MV-4-11 (cell line): ENCODE results near the gene SNRNP27.
"Not testable (repeated sequence)": the region's sequence is repeated elsewhere in the genome, so short reads cannot be mapped to it uniquely, and the experiment has no call there.

Experiments used
- DNase-seq: peaks from one replicate; lab custom pipeline; 2025; lab: John Stamatoyannopoulos, UW

Gene SNRNP27, protein sequence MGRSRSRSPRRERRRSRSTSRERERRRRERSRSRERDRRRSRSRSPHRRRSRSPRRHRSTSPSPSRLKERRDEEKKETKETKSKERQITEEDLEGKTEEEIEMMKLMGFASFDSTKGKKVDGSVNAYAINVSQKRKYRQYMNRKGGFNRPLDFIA

DNA sequence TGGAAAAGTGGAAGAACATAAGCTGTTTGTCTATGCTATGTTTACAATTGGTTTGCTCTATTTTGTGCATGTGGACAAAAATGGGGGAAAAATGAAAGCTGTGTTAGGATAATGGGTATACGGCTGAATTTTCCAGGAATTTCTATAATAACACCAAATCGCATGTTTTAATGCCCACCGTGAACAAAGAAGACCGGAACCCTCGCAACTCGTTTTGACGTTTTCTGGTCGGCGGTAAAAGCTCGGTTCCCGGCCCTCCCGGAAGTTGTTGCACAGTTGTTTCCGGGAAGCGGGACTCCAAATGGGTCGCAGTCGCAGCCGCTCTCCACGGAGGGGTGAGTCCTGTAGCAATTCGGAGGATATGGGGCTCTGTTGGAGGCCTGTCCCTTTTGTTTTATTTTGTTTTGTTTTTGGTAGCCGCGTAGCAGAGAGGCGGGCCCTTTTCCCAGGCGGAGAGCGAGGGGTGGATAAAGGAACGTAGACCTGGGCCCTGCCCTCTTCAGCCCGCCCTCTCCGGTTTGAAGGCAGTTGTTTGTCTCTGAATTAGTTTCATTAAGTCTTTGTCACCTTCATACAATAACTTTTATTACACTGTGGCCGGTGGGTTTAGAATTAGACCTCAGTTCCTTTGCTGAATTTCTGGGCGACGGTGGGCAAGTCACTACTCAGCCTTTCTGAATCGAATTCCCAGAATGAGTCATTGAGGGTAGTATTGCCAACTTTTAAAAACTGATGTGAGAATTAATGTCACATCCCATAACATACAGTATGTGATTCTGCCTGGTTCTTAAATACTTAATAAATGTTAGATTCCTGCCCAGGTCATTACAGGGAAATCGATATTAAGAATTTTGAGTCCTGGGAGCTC lies at the start of gene SNRNP27:
SNRNP27 (plus strand) TSS at position 273 of the 868 bp plus-strand sequence; CDS start at position 302, 29 bp downstream.
- DNase-seq, result peak; percentile 72

DNA sequence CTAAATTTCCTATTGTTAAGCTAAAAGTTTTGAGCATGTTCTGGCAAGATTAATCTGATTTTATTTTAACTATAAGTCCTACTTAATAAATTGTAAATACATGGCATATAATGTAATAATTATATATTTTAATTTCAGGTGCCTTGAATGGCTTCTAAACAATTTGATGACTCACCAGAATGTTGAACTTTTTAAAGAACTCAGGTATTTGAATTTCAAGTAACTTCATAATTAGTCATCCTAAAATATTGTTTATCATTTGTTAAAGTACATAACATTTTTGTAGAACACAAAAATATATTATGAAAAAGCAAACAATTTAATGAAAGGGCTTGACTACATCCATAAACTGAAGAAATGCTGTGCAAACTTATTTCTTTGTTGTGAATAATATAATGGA lies 49.8 kb upstream of the SNRNP27 start:
- no peak for DNase-seq

DNA sequence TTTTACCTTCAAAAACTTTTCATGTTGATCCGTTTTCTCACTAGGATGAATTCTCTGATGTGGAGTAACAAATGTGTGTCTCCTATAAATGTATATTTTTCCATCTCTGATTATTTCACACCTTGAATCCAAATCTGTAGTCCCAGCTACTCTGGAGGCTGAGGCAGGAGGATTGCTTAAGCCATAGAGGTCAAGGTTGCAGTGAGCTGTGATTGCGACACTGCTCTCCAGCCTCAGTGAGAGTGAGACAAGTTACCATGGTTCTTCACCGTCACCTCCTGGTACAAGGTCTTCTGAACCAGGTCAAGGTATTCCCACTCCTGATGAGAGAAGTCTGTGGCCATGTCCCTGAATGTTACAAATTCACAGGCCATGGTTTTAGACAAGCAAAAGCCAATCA lies 49.2 kb upstream of the SNRNP27 start:
- DNase-seq, result no peak

DNA sequence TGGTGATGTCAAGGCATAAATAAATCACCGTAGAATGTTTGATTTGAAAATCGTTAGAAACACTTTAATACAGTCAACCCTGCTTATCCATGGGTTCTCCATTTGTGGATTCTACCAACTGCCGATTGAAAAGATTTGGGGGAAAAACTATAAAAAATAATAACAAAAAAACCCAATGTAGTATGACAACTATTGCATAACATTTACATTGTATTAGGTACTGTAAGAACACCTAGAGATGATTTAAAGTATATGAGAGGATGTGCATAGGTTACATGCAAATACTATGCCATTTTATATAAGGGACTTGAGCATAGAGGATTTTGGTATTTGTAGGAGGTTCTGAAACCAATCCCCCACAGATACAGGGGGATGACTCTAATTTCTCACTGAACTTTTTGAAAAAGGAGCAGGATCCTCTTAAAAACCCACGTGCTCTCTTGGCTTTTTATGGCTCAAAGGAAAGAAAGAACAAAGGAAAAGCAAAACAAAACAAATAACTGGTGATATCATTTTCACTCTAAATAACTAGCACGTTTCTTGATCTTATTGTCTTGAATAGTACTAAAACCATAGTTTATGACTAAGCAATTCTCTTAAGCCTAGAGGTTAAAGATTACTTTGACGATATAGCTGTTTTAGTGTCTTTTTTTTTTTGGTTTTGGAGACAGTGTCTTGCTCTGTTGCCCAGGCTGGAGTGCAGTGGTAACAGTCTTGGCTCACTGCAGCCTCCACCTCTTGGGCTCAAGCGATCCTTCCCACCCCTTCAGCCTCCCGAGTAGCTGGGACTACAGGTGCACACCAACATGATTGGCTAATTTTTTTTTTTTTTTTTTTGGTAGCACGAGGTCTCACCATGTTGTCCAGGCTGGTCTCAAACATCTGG lies 47.3 kb upstream of the SNRNP27 start:
- DNase-seq, result no peak

DNA sequence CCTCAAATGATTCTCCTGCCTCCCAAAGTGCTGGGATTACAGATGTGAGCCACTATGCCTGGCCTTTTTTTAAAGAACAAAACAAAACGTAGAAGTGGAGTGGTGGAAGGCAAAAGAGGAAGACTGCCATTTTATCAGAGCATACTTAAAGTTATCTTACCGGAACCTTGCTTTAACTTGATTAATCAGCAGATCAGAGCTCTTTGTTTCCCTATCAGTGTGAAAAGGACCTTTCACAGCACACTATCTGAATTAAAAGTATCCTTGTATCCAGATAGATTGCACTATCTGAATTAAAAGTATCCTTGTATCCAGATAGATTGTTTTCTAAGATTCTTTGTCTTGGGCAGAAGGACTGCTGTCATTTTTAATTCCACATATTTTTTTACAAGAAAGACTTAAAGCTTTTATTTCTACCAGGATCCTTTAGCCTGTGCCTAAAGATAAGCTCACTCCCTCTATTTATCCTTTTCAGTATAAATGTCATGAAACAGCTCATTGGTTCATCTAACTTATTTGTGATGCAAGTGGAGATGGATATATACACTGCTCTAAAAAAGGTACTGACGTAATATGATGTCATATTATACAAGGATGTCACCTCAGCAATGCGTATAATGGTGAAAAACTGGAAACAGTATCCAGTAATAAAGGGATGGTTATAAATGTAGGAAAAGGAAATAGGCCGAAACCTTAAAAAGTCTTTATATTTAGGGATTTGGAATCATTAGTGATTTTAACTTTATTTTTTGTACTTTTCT lies 46.5 kb upstream of the SNRNP27 start:
- no peak for DNase-seq

DNA sequence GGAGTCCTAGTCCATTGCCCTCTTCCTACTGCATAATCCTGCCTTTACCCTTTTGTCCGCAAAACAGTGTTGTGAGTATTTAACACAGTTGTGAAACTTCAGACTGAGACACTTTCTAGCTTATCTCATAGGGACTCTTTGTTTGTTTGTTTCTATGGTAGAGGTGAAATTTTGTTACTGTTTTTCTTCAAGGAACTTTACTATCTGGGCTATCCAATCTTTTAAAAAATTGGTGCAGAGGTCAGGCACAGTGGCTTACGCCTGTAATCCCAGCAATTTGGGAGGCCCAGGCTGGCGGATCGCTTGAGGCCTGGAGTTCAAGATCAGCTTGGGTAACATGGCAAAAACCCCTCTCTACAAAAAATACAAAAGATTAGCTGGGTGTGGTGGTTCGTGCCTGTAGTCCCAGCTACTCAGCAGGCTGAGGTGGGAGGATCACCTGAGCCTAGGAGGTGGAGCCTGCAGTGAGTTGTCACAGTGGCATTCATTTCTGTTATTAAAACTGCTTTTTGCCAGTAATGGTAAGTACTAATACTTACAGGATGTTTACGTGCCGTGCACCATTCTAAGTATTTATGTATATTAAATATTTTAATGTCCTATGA lies 45.5 kb upstream of the SNRNP27 start:
- DNase-seq, result no peak

DNA sequence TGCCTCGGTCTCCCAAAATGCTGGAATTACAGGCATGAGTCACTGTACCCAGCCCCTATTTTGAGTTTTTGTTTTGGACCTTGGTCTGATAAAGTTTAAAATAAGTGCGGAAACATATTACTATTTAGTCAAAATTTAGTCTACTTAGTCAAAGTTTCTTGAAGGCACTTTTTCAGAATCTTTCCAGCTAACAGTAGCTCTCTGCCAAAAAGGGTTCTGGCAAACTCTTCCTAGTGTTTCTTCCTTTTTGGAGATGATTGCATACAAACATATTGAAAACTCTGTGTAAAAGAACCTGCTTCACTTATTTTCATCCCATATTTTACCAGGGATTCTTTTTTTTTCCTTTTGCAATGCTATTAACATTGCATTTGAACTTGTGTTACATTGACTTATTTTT lies 35.5 kb upstream of the SNRNP27 start:
- DNase-seq, result no peak

DNA sequence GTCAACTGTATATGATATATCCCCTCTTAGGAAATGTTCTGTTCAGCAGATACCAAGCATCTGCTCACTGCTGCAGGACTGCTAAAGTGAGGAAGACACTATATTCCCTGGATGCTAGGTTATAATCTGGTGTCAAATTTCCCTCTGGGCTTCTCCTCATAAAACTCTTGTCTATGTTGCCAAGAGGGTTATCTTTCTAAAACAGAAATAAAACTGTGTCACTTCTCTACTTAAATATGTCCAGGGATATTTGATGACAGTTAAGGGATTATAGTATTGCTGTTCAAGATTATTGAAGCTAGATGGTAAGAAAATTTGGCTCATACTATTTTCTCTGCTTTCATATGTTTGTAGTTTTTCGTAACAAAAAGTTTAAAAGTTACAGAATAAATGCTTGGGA lies 30.5 kb upstream of the SNRNP27 start:
- no peak for DNase-seq

DNA sequence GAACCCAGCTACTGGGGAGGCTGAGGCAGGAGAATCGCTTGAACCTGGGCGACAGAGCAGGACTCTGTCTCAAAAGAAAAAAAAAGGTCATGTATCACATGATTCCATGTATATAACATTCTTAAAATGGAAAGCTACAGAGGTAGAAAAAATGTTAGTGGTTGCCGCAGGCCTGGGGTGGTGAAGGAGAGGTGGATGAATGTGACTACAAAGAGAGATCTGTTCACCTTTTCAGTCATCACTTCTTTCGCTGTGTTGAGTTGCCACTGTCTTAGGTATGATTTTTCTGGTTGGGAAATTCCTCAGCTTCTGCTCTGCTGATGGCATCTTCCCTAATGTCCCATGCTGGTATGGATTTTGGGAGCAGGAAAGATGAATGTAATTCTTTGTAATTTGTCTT lies 5.3 kb upstream of the SNRNP27 start:
- no peak for DNase-seq

DNA sequence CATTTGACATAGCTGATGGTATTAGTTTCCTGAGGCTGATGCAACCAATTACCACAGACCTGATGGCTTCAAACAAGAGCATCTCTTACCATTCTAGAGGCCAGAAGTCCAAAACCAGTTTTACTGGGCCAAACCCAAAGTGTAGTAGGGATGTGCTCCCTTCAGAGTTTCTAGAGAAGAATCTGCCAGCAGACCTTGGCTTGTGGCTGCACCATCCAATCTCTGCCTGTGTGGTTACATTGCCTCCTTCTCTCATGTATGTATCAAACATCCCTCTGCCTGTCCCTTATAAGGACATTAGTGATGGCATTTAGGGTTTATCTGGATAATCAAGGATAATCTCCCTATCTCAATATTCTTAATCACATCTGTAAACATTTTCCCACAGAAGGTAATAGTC lies 4.5 kb upstream of the SNRNP27 start:
- DNase-seq, result no peak

DNA sequence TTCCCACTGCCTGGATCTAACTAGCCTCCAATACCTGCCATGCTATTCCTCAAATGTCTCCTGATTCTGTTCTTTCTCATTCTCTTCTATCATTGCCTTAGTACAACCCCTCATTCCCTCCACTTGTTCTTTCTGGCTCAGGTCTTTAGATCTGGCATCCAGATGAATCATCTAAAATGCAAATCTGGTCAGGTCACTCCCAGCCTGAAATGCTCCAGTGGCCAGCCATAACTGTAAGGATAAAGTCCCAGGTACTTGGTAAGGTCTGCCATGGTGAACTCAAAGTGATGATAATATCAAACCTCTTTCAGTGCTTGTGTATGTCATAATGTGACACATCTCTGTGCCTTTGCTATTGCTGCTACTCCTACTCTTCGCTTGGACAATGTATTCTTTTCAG lies 2.9 kb upstream of the SNRNP27 start:
- DNase-seq, result no peak

DNA sequence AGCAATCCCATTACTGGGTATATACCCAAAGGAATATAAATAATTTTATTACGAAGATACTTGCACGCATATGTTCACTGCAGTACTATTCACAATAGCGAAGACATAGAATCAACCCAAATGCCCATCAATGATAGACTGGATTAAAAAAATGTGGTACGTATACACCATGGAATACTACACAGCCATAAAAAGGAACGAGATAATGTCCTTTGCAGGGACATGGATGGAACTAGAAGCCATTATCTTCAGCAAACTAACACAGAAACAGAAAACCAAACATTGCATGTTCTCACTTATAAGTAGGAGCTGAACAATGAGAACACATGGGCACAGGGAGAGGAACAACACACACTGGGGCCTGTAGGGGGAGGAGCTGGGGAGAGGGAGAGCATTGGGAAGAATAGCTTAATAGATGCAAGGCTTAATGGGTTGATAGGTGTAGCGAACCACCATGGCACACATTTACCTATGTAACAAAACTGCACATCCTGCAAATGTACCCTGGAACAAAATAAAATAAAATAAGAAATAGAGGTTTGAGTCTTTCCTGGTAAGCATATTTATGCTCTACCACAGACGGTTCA lies 825 bp upstream of the SNRNP27 start:
- DNase-seq, result not testable (repeated sequence)

DNA sequence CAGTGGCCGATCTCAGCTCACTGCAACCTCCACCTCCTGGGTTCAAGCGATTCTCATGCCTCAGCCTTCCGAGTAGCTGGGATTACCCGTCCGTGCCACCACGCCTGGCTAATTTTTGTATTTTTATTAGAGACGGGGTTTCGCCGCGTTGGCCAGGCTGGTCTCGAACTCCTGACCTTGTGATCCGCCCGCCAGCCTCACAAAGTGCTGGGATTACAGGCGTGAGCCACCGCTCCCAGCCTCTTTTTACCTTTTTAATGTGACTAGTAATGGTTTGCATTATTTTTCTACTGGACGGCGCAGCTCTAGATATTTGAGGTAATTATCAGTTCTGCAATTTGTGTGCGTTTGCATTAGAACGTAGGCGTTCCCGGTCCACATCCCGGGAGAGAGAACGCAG lies 981 bp downstream of the SNRNP27 start:
- DNase-seq, result not testable (repeated sequence)

DNA sequence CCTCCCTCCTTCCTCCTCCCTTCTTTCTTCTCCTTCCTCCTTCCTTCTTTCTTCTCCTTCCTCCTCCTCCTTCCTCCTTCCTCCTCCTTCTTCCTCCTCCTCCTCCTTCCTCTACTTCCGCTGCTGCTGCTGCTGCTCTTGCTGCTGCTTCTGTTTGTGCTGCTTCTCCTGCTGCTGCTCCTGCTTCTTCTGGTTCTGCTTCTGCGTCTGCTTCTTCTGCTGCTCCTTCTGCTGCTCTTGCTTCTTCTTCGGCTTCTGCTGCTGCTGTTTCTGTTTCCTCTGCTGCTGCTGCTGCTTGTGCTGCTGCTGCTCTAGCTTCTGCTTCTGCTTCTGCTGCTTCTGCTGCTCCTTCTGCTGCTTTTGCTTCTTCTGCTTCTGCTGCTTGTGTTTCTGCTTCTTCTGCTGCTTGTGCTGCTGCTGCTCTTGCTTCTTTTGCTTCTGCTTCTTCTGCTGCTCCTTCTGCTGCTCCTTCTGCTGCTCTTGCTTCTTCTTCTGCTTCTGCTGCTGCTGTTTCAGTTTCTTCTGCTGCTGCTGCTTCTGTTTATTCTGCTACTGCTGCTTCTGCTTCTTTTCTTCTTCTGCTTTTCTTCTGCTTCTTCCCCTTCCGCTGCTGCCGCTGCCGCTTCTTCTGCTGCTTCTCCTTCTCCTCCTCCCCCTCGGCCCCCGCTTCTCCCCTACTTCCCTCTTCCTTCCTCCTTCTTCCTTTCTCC lies 8.6 kb downstream of the SNRNP27 start:
- DNase-seq, result peak; percentile 97

DNA sequence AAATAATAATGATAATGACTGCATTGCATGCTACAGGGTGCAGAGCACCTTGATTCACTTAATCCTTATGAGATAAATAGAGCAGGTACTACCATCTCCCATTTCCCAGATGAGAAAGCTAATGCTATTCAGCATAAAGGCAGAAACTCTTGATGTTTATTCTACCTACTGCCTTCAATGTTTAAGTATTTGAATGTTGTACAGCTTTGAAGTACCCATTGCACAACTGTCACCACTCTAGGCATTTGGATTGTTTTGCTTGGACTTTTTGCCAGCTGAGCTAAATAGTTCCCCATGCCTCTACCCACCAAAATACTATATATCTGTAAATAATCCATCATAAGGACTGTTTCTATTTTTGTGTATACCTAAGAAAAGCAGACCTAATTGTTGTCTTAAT lies 13.5 kb downstream of the SNRNP27 start:
- no peak for DNase-seq

DNA sequence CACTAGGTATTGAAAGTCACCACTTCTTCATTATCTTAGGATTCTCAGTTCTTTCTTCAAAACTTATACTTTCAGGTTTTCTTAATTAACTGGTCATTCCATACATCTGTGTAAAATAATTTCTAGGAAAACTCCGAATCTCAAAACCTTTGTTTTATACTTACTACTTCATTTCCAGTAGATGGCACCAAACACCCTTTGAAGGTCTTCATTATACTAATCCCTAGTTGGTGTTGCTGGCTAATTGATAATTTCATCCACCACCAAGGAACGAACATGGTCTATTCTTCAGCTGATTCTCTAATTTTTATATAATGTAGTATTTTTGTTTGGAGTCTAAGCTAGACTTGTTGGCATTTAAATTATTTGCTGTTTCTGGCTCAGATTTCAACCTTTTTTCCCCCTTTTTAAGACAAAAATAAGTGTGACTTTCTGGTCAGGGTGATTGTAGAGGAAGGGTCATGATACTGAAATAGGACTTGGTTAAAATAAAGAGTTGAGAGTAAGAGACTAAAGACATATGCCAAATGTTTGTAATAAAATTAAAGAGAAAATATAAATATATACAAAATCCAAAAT lies 18.3 kb downstream of the SNRNP27 start:
- DNase-seq, result peak; percentile 56

DNA sequence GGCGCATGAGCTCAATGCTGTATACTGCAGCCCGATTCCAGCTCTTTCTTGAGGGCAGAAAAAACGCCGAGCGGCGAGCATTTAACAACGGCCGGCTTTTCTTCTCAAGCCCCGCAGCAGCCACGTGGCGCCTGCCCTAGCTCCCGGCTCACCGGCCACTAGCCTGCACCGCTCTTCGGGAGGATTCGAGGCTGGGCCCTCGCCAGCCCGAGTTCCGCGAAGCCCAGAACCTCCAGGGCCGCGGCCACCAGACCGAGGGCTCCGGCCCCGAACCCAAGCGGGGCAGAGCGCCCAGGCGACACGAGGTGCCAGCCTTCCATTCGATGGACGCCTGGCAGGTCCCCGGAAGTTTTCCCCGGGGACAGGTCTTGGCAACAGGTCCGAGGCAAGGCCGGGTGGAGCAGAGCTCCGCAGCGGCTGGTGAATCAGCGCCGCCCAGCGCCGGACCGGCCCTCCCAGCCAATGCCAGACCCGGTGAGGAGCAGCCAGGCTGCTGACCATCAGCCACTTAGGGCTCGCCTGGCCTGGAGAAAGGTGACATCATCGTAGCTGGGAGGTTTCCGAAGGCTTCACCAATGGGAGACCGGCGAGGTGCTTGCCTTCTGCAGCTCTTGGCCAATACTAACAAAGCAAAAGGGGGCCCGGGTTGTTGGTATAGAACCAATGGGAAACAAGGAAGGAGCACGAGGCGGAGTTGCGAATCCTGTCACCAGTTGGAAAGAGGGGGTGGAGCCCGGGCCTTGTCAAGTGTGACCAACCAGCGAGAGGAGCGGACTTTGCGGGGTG lies 20.6 kb downstream of the SNRNP27 start:
- peak; percentile 100 for DNase-seq

DNA sequence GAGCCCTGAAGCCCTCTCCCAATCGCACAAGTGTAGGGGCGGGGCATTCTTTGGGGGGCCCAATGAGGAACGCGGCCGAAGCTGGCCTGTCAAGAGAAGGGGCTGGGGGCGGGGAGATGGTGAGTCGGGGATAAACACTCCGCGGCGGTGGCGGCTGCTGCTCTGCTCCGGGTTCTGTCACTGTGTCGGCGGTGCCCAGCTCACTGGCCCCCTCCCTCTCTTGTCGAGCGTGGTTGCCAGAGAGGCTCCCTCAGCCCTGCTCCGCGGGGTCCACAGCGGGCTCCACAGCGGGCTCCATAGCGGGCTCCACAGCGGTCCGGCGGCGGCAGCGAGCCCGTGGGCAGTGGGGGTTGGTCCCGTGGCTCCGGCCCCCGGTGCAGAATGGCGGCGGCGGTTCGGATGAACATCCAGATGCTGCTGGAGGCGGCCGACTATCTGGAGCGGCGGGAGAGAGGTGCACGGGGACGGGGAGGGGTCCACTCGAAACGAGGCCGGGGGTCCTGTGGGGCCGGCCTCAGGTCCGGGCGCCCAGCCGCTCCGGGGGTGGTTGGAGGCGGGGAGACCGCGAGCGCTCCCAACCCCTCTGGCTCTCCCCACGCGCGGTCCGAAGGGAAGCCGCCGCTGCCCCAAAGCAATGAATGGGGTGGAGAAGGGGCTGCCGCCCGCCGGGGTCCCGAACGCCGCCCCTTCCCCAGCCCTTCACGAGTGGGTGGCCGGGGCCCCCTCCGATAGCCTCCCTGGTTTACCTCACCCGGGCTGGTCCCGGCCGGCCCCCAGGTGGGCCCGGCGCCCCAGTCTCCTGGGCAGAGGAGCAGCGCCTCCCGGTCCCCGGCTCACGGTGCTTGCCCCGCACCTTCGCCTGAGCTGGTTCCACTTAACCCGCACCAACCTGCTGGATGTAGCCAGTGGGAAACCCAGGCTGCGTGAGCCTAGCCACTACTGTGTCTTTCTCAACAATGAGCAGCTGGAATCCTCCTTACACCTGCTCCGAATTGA lies 21.5 kb downstream of the SNRNP27 start, which contains the start of gene MXD1:
MXD1 (plus strand) TSS at position 160 of the 996 bp plus-strand sequence; CDS start at position 382, 222 bp downstream.
- no peak for DNase-seq
